ENCODE data around the gene ADGRE1.
"Not testable (repeated sequence)": the region's sequence is repeated elsewhere in the genome, so short reads cannot be mapped to it uniquely, and the experiment has no call there.

The ADGRE1 gene

GRCh38 chr19:6864325-6864940, 22.9 kb upstream of the ADGRE1 start:
- TF ChIP-seq, protein P1, sequence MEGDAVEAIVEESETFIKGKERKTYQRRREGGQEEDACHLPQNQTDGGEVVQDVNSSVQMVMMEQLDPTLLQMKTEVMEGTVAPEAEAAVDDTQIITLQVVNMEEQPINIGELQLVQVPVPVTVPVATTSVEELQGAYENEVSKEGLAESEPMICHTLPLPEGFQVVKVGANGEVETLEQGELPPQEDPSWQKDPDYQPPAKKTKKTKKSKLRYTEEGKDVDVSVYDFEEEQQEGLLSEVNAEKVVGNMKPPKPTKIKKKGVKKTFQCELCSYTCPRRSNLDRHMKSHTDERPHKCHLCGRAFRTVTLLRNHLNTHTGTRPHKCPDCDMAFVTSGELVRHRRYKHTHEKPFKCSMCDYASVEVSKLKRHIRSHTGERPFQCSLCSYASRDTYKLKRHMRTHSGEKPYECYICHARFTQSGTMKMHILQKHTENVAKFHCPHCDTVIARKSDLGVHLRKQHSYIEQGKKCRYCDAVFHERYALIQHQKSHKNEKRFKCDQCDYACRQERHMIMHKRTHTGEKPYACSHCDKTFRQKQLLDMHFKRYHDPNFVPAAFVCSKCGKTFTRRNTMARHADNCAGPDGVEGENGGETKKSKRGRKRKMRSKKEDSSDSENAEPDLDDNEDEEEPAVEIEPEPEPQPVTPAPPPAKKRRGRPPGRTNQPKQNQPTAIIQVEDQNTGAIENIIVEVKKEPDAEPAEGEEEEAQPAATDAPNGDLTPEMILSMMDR (IDR thresholded peaks at IDR 0.05; ENCODE audit: low read depth, low read length, missing control alignments), result no peak
- no peak for DNase-seq (ENCODE audit: low read depth)
- no peak overlapping the region for H3K4me3 ChIP-seq (ENCODE audit: low read depth, low read length)

GRCh38 chr19:6865849-6866248, 21.5 kb upstream of the ADGRE1 start:
- peak; percentile 25 for DNase-seq (ENCODE audit: low read depth)
- no peak overlapping the region for H3K4me3 ChIP-seq (ENCODE audit: low read depth, low read length)
- TF ChIP-seq, protein P1 (IDR thresholded peaks at IDR 0.05; ENCODE audit: low read depth, low read length, missing control alignments), result no peak

- DNase-seq (ENCODE audit: low read depth), result no peak
- H3K4me3 ChIP-seq (ENCODE audit: low read depth, low read length), result no peak overlapping the region
- TF ChIP-seq, protein P1 (IDR thresholded peaks at IDR 0.05; ENCODE audit: low read depth, low read length, missing control alignments), result no peak
Observed at GRCh38 chr19:6866741-6867151, 20.6 kb upstream of the ADGRE1 start.

GRCh38 chr19:6868351-6868750, 19.0 kb upstream of the ADGRE1 start:
- no peak overlapping the region for H3K4me3 ChIP-seq (ENCODE audit: low read depth, low read length)
- DNase-seq (ENCODE audit: low read depth), result no peak
- TF ChIP-seq, protein P1 (IDR thresholded peaks at IDR 0.05; ENCODE audit: low read depth, low read length, missing control alignments), result no peak

- not testable (repeated sequence) for H3K4me3 ChIP-seq (ENCODE audit: low read depth, low read length); DNase-seq (ENCODE audit: low read depth)
Observed at GRCh38 chr19:6869151-6869882, 18.1 kb upstream of the ADGRE1 start.

GRCh38 chr19:6873708-6874431, 13.5 kb upstream of the ADGRE1 start:
- no peak for DNase-seq (ENCODE audit: low read depth)
- TF ChIP-seq, protein P1 (IDR thresholded peaks at IDR 0.05; ENCODE audit: low read depth, low read length, missing control alignments), result no peak
- no peak overlapping the region for H3K4me3 ChIP-seq (ENCODE audit: low read depth, low read length)

- H3K4me3 ChIP-seq (ENCODE audit: low read depth, low read length), result no peak overlapping the region
- DNase-seq (ENCODE audit: low read depth), result no peak
- TF ChIP-seq, protein P1 (IDR thresholded peaks at IDR 0.05; ENCODE audit: low read depth, low read length, missing control alignments), result no peak
Observed at GRCh38 chr19:6875218-6875617, 12.2 kb upstream of the ADGRE1 start.

All from GM12864 (cell line).